Kidney glomerular epithelial cell (primary cell): Measurements from ENCODE around the gene ANKRD2.
A peak's percentile ranks its signal among the peaks of the same experiment; 100 is the strongest.
"Not testable (repeated sequence)": the region's sequence is repeated elsewhere in the genome, so short reads cannot be mapped to it uniquely, and the experiment has no call there.

Source experiments
- DNase-seq: peaks from one replicate; lab custom pipeline; 2025; lab: John Stamatoyannopoulos, UW

The ANKRD2 gene

DNA sequence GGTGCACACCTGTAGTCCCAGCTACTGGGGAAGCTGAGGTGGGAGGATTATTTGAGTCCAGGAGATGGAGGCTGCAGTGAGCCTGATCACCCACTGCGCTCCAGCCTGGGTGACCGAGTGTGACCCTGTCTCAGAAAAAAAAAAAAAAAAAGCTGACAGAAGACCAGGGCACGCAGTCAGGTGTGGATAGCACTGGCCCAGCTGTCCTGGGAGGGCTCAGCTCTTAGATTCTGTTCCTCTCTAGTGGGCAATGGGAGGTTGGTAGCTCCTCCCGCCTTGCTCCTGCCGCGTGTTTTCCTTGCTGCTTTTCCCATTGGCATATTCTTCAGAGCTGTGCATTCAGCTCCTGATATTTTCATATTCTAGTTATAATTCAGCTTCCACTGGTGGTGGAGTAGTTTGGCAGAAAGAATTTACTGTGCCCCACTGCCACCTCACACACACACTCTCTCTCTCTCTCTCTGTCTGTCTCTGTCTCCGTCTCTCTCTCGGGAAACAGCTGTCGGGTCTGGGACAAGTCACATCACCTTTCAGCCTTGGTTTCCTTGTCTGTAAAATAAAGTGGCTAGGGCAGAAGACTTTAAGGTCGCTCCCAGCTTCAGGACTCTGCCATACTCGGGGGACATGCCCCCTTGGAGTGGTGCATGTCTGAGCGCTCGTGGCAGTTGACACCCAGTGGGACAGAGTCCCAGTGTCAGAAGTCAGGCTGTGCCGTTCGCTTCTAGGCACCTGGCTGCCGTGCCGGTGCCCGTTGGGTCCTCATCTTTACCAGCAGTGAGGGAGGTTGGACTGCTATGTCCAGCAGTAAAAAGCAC is 25.9 kb upstream of the ANKRD2 start:
- DNase-seq = no peak

DNA sequence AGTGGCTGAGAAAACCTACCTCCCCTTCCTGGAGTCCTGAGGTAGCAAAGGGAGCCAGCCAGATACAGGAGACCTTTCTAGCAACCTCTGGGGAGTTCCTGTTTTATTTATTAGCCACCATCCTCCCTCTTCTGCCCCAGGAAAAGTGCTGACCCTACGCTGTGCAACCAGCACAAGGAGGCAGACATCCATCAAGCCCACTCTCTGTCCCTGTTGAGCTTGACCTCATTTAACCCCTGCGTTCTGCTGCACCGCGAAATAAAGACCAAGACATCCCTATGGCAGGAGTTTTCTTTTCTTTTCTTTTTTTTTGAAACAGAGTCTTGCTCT is 25.3 kb upstream of the ANKRD2 start:
- no peak for DNase-seq

DNA sequence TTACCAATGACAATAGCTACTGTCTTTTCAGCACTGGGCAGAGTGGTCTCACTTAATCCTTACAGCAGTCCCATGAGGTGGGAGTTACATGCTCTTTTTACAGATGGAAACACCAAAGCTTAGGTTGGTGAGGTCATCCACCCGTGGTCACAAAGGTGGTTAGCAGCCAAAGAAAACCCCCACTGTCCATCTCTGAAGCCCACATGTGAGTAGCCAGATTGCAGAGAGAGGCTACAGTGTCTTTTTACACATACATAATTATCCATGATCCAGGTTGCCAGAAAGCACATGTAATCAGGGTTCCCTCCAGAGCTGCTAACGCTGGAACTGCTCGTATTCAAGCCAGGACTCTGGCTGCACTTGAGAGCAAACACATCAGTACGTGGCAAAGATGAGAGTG is 24.6 kb upstream of the ANKRD2 start:
- no peak for DNase-seq

DNA sequence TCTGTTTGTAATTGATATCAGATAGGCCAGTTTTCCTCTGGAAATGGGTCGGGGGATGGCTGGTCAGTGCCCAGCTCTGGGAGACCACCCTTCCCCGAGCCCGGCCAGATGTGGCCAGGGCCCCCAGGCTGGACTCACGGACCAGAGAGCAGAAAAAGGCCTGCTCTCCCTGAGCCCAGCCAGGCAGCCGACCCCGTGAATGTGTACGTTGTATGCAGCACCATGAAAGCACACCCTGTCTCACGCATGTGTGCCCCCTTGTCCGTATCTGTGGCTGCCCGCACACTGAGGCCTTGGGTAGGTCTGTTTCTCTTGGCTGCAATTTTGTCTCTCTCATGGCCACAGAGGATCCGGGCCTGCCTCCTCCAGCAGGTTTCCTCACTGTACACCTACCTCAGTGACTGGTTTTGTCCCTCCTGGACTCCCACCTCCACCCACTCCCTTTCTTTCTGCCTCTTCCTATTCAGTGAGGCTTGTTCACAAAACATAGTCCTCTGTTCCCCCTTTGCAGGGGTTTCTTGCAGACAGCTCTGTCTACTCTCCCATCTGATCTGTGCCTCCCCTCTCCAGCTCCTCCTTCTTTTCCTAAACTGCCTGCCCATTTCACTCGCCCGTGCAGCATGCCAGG is 23.6 kb upstream of the ANKRD2 start:
- DNase-seq = no peak

DNA sequence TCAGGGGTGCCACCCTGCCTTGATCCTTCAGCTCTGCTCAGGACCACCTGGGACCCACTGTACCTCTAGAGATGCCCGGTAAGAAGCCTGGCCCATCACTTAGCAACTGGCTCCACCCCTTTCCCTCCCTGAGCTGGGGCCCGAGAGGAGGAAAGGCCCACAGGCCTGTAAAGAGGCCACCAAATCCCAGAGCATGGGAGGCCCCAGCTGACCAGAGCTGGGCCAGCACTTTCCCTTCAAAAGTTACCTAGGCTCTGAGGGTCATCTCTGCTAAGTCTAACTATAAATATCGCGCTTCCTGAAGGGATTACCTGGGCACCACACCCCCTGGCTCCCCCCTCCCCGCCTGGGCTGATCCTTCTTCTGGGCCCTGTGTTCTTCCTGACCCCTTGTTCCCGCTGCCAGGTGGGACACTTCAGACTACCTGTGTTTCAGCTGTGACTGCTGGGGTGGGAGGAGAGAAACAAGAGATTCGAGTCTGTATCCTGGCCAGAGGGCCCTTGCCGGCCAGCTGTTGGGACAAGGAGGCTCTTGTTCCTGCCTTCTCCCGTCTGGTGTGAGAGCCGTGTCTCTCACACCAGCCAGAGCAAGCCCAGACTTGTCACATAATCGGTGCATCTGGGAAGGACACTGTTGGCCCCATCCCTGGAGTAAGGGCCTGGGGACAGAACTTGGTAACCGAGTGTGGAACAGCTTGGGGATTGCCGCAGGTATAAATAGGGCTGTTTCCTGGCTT is 22.8 kb upstream of the ANKRD2 start:
- no peak for DNase-seq

DNA sequence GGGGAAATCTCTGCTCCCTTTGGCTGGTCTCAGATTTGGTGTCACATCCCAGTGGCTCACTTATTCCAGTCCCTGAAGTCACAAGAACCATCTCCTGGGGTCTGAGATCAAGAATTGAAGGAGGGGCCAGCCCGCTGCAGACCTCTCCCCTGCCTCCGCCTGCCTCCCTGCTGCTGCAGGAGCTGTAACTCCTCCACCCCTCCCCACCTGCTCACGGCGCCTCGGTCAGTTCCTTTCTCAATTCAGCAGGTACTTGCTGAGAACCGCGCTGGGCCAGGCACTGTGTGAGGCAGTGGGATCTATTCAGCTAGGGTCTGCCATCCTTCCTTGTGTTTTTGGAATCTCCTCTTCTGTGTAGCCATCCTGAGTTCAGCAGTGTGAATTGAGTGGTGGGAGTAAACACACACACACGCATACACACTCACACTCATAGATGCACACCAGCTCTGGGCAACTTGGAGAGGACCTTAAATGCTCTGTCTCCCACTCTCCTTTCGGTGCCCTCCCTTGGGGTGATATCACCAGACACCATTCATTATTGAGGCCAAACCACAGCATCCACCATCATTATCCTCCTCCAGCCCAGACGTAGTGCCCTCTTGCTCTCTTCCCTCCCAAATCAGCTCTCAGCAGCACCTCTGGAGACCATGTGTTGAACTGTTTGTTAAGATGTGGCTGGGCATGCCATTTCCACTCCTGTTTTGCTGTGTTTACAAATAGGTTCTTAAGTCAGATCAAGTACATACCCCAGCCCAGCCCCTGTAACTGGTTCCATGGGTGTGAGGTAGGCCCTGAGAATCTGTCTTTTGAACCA is 22.0 kb upstream of the ANKRD2 start:
- no peak for DNase-seq

DNA sequence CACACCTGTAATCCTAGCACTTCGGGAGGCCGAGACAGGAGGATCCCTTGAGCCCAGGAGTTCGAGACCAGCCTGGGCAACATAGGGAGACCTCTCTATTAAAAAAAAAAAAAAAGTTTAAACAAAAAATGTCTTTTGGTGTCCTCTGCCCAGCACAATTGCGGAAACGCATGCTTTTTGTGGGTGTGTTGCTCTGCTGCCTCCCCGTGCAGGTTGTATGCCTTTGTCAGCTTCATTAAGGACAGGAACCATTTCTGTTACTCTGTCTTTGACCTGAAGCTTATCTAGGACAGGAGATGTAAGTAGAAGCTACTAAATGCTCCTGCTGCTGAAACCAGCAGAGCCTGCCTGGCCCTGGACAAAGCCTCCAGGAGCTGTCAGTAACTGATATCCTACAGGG is 21.3 kb upstream of the ANKRD2 start:
- no peak for DNase-seq

DNA sequence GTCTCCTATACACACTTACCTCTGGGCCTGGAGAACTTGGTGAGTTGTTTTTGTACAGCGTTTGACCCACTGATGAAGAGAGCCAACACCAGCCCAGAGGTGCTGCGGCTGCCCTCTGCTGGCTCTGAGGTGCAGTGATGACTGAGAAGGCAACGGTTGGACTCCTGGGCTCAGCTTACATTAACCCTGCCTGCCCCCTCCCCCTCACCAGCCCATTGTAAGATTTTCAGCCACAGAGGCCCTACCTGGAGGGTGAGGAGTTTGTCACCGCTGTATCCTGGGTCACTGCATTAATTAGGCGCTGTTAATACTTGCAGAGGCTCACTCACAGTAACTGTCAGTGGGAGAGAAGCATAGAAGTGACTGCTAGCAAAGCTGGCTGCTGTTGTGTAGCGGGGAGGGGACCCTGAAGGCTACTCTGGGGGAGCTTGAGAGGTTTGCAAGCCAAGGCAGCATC is 19.0 kb upstream of the ANKRD2 start:
- DNase-seq = peak; percentile 61

DNA sequence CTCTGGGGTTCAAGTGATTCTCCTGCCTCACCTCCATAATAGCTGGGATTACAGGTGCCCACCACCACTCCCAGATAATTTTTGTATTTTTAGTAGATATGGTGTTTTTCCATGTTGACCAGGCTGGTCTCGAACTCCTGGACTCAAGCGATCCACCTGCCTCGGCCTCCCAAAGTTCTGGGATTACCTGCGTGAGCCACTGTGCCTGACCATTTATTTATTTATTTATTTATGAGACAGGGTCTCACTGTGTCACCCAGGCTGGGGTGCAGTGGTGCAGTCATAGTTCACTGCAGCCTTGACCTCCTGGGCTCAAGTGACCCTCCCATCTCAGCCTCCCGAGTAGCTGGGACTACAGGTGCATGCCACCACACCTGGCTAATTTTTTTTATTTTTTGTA is 18.2 kb upstream of the ANKRD2 start:
- DNase-seq = not testable (repeated sequence)

DNA sequence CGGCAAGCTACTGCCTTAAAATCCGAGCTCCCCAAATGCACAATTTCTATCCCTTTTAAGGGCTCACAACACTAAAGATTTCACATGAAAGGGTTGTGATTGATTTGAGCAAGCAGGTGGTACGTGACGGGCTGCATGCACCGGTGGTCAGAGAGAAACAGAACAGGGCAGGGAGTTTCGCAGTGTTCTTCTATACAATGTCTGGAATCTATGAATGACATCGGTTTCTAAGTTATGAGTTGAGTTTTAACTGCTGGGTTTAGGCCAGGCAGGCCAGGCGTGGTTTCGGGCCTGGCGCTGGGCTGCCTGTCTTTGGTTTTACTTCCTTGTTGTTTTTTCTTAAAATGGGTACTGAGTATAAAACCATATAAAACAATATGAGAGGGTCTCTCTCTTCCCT is 17.0 kb upstream of the ANKRD2 start:
- DNase-seq = not testable (repeated sequence)

DNA sequence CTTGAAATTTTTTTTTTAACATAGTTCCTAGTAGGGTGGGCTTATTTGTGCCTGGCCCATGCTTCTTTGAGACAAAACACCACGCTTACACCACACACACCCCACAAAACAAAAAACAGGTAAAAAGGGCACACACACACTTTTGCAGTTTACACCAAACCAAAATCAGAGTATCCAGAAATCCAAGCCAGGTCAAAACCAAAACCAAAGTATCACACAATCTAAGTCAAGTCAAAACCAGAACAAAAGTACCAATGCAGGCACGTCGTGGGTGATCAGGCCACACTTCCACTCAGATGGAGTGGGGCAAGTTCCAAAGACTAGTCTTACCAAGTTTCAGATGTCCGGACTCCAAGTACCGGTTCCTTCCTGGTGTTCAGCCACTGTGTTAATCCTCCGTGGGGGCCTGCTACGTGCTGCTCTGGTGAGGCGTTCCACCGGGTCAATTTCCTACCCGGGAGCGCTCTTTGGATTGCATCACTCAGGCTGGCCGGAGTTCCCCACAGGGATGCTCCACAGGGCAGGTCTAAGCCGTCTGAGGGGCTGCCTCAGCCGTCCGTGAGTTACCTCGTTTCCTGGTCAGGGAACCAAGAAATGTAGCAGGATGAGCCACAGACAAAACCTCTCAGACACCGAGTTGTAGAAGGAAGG is 11.7 kb upstream of the ANKRD2 start:
- peak; percentile 75 for DNase-seq

DNA sequence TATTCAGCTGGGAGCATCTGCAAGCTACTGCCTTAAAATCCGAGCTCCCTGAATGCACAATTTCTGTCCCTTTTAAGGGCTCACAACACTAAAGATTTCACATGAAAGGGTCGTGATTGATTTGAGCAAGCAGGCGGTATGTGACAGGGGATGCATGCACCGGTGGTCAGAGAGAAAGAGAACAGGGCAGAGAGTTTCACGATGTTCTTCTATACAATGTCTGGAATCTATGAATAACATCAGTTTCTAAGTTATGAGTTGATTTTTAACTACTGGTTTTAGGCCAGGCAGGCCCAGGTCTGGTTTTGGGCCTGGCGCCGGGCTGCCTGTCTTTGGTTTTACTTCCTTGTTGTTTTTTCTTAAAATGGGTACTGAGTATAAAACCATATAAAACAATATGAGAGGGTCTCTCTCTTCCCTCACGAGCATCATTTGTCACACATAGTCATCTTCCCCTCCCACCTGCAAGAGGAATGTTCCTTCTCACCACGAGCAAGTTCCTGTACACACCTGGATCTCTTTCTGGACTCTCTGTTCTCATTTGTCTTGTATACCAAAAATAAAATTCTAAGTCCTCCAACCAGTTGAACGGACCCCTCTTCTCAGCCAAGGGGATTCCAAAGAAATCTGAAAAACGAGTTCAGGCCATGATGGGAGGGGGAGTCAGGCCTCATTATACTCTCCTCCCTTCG is 11.0 kb upstream of the ANKRD2 start:
- not testable (repeated sequence) for DNase-seq

DNA sequence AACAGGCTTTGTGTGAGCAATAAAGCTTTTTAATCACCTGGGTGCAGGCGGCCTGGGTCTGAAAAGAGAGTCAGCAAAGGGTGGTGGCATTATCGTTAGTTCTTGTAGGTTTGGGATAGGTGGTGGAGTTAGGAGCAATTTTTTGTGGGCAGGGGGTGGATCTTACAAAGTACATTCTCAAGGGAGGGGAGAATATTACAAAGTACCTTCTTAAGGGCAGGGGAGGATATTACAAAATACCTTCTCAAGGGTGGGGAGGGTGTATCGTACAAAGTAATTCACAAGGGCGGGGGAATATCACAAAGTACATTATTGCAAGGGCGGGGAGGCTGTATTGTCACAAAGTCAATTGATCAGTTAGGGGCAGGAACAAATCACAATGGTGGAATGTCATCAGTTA is 10.2 kb upstream of the ANKRD2 start:
- DNase-seq = not testable (repeated sequence)

DNA sequence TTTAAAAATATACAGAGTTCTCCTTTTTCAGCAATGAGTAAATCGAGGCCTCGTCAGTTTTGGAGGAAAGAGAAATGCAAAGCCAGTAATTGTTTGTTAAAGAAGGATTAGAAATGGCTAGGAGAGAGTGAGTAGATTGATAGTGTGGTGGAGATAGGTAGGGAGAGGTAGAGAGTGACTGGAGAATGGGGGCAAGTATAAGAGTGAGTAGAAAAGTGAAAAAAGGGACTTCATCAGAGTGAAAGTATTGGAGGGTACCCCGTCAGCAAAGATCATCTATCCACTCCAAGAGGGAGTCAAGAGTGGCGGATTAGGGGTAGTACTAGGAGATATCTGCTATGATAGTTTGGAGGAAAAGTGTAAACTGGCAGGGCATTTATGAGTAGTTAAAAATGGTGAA is 9.2 kb upstream of the ANKRD2 start:
- DNase-seq = no peak

DNA sequence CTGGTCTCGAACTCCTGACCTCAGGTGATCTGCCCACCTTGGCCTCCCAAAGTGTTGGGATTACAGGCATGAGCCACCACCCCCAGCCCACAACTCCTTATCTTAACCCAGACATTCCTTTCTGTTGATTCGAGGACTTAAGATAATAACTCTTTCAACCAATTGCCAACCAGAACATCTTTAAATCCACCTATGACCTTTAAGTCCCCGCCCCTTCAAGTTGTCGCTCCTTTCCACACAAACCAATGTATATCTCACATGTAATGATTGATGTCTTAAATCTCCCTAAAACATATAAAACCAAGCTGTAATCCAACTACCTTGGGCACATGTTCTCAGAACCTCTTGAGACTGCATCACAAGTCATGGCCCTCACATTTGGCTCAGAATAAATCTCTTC is 7.8 kb upstream of the ANKRD2 start:
- DNase-seq = peak; percentile 44

DNA sequence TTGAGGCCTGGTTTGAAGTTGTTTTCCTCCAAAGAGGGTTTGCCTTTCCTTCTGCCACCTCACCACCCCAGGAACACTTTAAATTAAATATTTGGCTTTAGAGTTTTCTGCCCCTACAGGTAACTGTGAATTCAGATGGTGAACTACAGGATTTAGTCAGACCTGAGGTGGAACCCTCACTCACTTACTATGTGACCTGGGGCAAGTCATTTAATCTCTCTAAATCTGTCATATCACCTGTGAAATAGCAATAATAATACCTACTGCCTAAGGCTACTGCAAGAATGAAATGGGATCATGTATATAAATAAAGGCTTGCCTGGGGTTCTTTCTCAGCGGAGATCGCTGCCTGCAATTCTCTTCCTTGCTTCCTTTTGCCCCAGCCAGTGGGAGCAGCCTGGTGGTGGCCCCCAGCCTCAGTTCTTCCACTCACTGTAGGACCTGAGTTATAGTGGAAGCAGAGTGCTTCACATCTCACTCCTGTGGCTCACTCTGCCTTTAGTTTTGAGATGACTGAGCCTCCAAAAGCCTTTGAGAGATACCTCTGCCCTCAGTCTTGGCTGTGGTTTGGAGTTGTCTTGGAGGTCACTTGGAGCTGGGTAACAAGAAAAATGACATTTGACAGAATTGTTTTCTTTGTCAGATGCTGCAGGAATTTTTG is 6.1 kb upstream of the ANKRD2 start:
- DNase-seq = no peak

DNA sequence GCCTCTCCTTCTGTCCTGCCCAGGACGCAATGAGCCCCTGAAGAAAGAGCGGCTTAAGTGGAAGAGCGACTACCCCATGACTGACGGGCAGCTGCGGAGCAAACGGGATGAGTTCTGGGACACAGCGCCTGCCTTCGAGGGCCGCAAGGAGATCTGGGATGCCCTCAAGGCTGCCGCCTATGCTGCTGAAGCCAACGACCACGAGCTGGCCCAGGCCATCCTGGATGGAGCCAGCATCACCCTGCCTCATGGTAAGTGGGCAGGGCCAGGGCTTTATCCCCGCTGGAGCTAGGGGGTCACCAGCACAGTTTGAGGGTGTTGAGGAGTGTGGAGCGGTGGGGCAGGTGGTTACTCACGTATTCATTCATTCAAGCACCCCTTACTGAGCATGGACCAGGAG is 4.7 kb upstream of the ANKRD2 start:
- DNase-seq = no peak

DNA sequence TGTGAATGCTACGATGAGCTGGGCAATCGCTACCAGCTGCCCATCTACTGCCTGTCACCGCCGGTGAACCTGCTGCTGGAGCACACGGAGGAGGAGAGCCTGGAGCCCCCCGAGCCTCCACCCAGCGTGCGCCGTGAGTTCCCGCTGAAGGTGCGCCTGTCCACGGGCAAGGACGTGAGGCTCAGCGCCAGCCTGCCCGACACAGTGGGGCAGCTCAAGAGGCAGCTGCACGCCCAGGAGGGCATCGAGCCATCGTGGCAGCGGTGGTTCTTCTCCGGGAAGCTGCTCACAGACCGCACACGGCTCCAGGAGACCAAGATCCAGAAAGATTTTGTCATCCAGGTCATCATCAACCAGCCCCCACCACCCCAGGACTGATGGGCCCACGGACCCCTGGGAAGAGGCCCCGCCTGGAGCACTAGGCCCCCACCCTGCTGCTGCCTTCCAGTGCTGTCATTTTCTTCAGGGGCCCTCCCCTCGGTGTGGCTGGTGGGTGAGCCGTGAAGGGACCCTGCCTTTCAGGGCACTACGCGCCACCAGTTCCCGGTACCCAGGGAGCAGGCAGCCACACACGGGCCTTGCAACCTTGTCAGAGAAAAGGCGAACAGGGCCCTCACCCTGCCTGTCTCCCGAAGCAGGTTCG is 2.3 kb upstream of the ANKRD2 start:
- no peak for DNase-seq

DNA sequence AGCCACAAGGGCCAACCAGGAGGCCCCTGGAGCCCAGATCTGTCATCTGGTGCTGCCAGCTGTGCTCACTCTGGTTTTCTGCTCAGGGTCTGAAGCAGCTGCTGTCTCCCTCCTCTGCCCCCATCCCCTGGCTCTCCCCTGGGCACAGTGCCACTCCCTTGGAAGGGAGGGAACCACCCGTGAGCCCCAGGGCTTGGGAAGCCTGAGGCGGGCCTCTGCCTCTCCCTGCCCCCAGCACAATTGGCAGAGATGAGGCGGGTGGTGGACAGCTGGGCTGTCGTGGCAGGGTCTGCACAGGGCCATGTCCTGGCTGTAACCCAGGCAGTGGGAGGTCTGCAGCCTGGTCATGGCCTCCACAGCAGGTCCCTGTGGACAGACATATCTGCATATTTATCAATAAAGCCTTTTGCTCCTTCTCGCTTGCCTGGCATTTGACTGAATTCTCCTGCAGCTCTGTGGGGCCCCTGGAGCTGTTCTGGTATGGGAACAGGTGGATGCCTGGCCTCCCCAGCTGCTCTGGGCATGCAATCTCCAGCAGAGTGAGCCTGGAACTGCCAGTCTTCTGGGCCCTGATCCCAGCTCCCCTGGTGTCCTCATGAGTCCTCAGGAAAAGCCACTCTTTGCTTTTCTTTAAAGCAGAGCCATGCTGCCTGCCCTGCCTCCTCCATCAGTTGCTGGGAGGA is 1.6 kb upstream of the ANKRD2 start:
- no peak for DNase-seq

DNA sequence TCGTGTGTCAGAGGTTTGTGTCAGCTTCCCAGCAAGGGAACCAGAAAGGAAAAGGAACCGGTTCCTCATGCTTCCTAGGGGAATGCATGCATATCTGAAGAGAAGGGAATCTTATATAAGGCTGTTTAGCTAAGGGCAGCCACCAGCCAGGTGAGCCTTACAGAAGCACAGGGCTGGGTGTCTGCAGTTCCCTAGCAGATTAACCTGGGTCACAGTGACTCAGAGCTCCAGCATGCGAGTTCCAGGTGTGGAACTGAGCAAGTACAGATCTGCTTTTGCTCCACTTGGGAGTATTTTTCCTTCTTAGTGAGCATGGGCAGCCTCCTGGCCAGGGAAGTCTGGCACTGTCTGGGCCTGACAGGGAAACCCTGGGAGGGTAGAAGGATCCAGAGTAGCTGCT is 957 bp upstream of the ANKRD2 start:
- no peak for DNase-seq
